K562 (cell line): ENCODE data around the gene KRTAP29-1. TPM values are rescaled to one million over a fixed set of nuclear protein-coding genes. Genes with fewer than 3 reads are reported as not detected.

ENCODE experiments used
- ATAC-seq: fragments of 200-7000 bp; cut with Tn5 transposase; 3 replicates; pipeline ENCODE4 v1.9.1; 2020; ENCODE audit warnings: moderate library complexity
- BruUV-seq: library from RNA; stranded (reverse); fragments of 400-500 nt; replicated peaks from 2 replicates; lab custom pipeline; 2021; lab: Mats Ljungman, UMichigan
- CTCF ChIA-PET: fragments of 300-600 bp; formaldehyde crosslinking; extraction: SDS; loops from one replicate; lab custom pipeline; 2021; ENCODE audit warnings: low intra/inter-chr PET ratio; lab: Yijun Ruan, JAX
- POLR2A ChIA-PET: fragments of 300-600, 350-650 bp; sonication (Branson Sonifier 250); formaldehyde crosslinking; extraction: SDS; loops from one replicate; lab custom pipeline; 2021; ENCODE audit warnings: antibody characterized with exemption, inconsistent platforms; lab: Yijun Ruan, JAX
- DNase-seq, 4 experiments: peaks; one replicate each; pipeline versions ENCODE4 v3.0.0 to v3.0.0-alpha.2; 2011 to 2018; ENCODE audit warnings: low spot score in 3 of 4, mixed read lengths in 3 of 4; ENCODE audit errors: extremely low read depth in 1 of 4
- FAIRE-seq: peaks from 2 replicates; lab custom pipeline; 2011; peaks lifted over from hg19 to GRCh38; lab: Jason Lieb, UNC
- H2AFZ ChIP-seq: 2 replicates; pipeline ENCODE4 v1.6.0; 2011; ENCODE audit warnings: low read depth, low read length, control low read depth, inconsistent platforms
- H3K27ac ChIP-seq: fragments of 200-600 bp; 3 replicates; pipeline ENCODE4 v1.8.0; 2011; ENCODE audit warnings: low read depth, mild to moderate bottlenecking, control low read depth, inconsistent platforms, low read length, moderate library complexity, mixed read lengths; ENCODE audit errors: extremely low read depth
- H3K27me3 ChIP-seq, 2 experiments: fragments of 300-600 bp in 1 of 2; 2 replicates in 1 of 2; 3 replicates in 1 of 2; pipeline versions ENCODE4 v1.6.0 to v1.8.0; 2011; ENCODE audit warnings: inconsistent platforms in 2 of 2, low read length in 2 of 2, mild to moderate bottlenecking in 1 of 2, mixed read lengths in 1 of 2, moderate library complexity in 1 of 2; ENCODE audit not compliant: control insufficient read depth in 2 of 2, insufficient read depth in 2 of 2
- H3K36me3 ChIP-seq: fragments of 300-600 bp; 3 replicates; pipeline ENCODE4 v1.8.0; 2011; ENCODE audit warnings: mild to moderate bottlenecking, low read length, inconsistent platforms; ENCODE audit not compliant: control insufficient read depth, insufficient read depth
- H3K4me1 ChIP-seq, 2 experiments: fragments of 200-600 bp in 1 of 2; replicated peaks in 1 of 2; 2 replicates in 1 of 2; 3 replicates in 1 of 2; pipeline versions ENCODE4 v1.5.1 to v1.8.0; 2011; ENCODE audit warnings: inconsistent platforms in 2 of 2, low read length in 2 of 2, mild to moderate bottlenecking in 1 of 2, mixed read lengths in 1 of 2, moderate library complexity in 1 of 2; ENCODE audit not compliant: control insufficient read depth in 2 of 2, insufficient read depth in 2 of 2
- H3K4me2 ChIP-seq: 2 replicates; pipeline ENCODE4 v1.6.1; 2011; ENCODE audit warnings: low read length, control low read depth, inconsistent platforms, mixed read lengths; ENCODE audit not compliant: insufficient read depth
- H3K4me3 ChIP-seq: fragments of 200-600 bp; sonication (generic), shearing (Covaris generic); 2 replicates; pipeline ENCODE4 v1.5.1; 2016; ENCODE audit warnings: control low read depth, inconsistent platforms
- H3K79me2 ChIP-seq: fragments of 200-600 bp; 3 replicates; pipeline ENCODE4 v1.8.0; 2011; ENCODE audit warnings: low read length, inconsistent platforms; ENCODE audit not compliant: control insufficient read depth, insufficient read depth
- H3K9ac ChIP-seq, 2 experiments: 2 replicates each; pipeline versions ENCODE4 v1.6.0 to v1.6.1; 2011; ENCODE audit warnings: low read depth in 2 of 2, low read length in 2 of 2, control low read depth in 1 of 2, inconsistent platforms in 1 of 2, mild to moderate bottlenecking in 1 of 2, mixed read lengths in 1 of 2; ENCODE audit not compliant: insufficient read depth in 1 of 2
- H3K9me1 ChIP-seq: one replicate; pipeline ENCODE4 v1.6.0; 2011; ENCODE audit warnings: inconsistent platforms, mild to moderate bottlenecking, low read length, moderate library complexity; ENCODE audit not compliant: control insufficient read depth, insufficient read depth
- H3K9me3 ChIP-seq: replicated peaks from 2 replicates; pipeline ENCODE4 v1.5.1; 2011; ENCODE audit warnings: low read depth, low read length, inconsistent platforms; ENCODE audit not compliant: control insufficient read depth, insufficient read depth
- H4K20me1 ChIP-seq: replicated peaks from 2 replicates; pipeline ENCODE4 v1.6.1; 2011; ENCODE audit warnings: low read length, inconsistent platforms, mixed read lengths; ENCODE audit not compliant: control insufficient read depth, insufficient read depth
- CTCF ChIP-seq, 3 experiments: IDR thresholded peaks in 2 of 3; conservative IDR thresholded peaks in 1 of 3; 2 replicates each; pipeline ENCODE4 v1.5.1; 2011 to 2012; ENCODE audit warnings: low read length in 3 of 3, mild to moderate bottlenecking in 3 of 3, control low read depth in 2 of 3, improper control_type of control experiment in 1 of 3, inconsistent platforms in 1 of 3, low read depth in 1 of 3, mixed read lengths in 1 of 3, moderate library complexity in 1 of 3; ENCODE audit not compliant: insufficient read depth in 2 of 3
- FOXJ2 ChIP-seq: fragments of 200-800 bp; sonication (Bioruptor generic); IDR thresholded peaks from 2 replicates; pipeline ENCODE4 v1.6.1; 2016; ENCODE audit warnings: missing genetic modification characterization, missing compliant biosample characterization
- MAFF ChIP-seq: IDR thresholded peaks from 2 replicates; pipeline ENCODE4 v1.6.1; 2012; ENCODE audit warnings: low read length, improper control_type of control experiment
- RERE ChIP-seq: sonication (generic); formaldehyde crosslinking; IDR thresholded peaks from 2 replicates; pipeline ENCODE4 v1.8.0; 2023; ENCODE audit warnings: missing genetic modification reagents, mild to moderate bottlenecking, borderline replicate concordance
- ZBTB1 ChIP-seq: sonication (generic); formaldehyde crosslinking; IDR thresholded peaks from 2 replicates; pipeline ENCODE4 v1.8.1; 2023; ENCODE audit warnings: missing genetic modification reagents, low read depth, mild to moderate bottlenecking, borderline replicate concordance
- ZC3H8 ChIP-seq: fragments of 450-650 bp; IDR thresholded peaks from 2 replicates; pipeline ENCODE4 v1.6.1; 2017
- ZNF311 ChIP-seq: fragments of 250-450 bp; sonication (Bioruptor Pico); IDR thresholded peaks from 2 replicates; pipeline ENCODE4 v1.4.0; 2020; ENCODE audit warnings: mild to moderate bottlenecking, moderate library complexity
- WGBS: fragments of 100-300 bp; shearing (Covaris generic); methylation state at CpG from one replicate; pipeline ENCODE4 v1.1.6; 2016; ENCODE audit warnings: low coverage, mixed read lengths; ENCODE audit not compliant: insufficient coverage; ENCODE audit errors: missing lambda C conversion rate; 5-methylcytosine and 5-hydroxymethylcytosine counted together
- in situ Hi-C: fragments of 300-500 bp; cut with MboI; formaldehyde crosslinking; loops from 4 replicates; pipeline ENCODE4 v1.15.0; 2018; ENCODE audit warnings: inconsistent platforms, mixed read lengths
- intact Hi-C: fragments of 100-400 bp; cut with micrococcal nuclease; formaldehyde crosslinking; loops from 2 replicates; pipeline ENCODE4 v1.14.2; 2022
- polyA plus RNA-seq, 8 experiments: library from polyadenylated mRNA; depleted of rRNA in 4 of 8; stranded (reverse) in 5 of 8; unstranded in 3 of 8; fragments of >200 nt; fragmentation: Nextera tagmentation in 2 of 8; fragmentation: Illumina TruSeq in 1 of 8; extraction: Ambion mirVana in 2 of 8; extraction: Trizol in 1 of 8; gene quantifications; 2 replicates each; pipeline versions ENCODE4 v1.2.1 to v1.2.3, GENCODE V29; 2011 to 2014; ENCODE audit warnings: inconsistent platforms in 1 of 8, missing spikeins in 1 of 8
- total RNA-seq, 7 experiments: library from RNA; depleted of rRNA in 6 of 7; stranded (reverse); fragments of >200 nt in 6 of 7; fragmentation: Illumina TruSeq in 2 of 7; extraction: Trizol in 2 of 7; gene quantifications; 2 replicates each; pipeline versions ENCODE4 v1.2.1 to v1.2.3, GENCODE V29; 2011 to 2021; ENCODE audit warnings: low replicate concordance in 1 of 7

KRTAP29-1 gene
- total and polyA plus RNA-seq, 9 of the 15 experiments (the other 6 are each of a cell fraction or from before 2014, with no cell fraction given) = not detected

- BruUV-seq = no TSS peak
- H2AFZ ChIP-seq = no peak overlapping the region
- DNase-seq = no peak
- H3K4me2 ChIP-seq = no peak overlapping the region
- H3K9me1 ChIP-seq = no peaks in the 10 kb centered on the region
- in situ Hi-C loops = loop anchor here (5.0 kb wide), 1 partner anchor 56 kb away; no protein-coding TSS in a partner anchor
- ChIA-PET CTCF (no interaction called here), POLR2A (no interaction called here)
- H3K27ac ChIP-seq = no peak overlapping the region
- ATAC-seq = no peak
- no peaks in the 10 kb centered on the region for H3K36me3 ChIP-seq
- no peak overlapping the region for H3K9ac ChIP-seq
- peaks cover 0 to 27% of the 10 kb centered on the region in 2 experiments; a peak in 2 of 5 replicates for H3K27me3 ChIP-seq
- TF ChIP-seq ZNF311 (CRISPR knock-in tag) = no peak
- TF ChIP-seq RERE (CRISPR knock-in tag) = no peak
- no peak for TF ChIP-seq ZBTB1 (CRISPR knock-in tag)
- TF ChIP-seq ZC3H8 = no peak
- TF ChIP-seq MAFF = no peak
- TF ChIP-seq CTCF (IDR thresholded peaks at IDR 0.05 in 2 of 3, conservative IDR thresholded peaks at IDR 0.05 in 1 of 3; ENCODE audit: insufficient read depth in 2 of 3, low read depth in 1 of 3, low read length in 3 of 3) = 0 out of 6 replicates have a peak, but pooled peaks of 2 of the 3 experiments have one; percentile 2 to 15
- TF ChIP-seq FOXJ2 (tag) = no peak
- H3K79me2 ChIP-seq = no peaks in the 10 kb centered on the region
- H3K4me3 ChIP-seq = no peak overlapping the region
- H3K9me3 ChIP-seq = no peaks in the 10 kb centered on the region
- WGBS = 2% methylated on average over 20 of the region's 20 CpGs
- H3K4me1 ChIP-seq = no peaks in the 10 kb centered on the region
- FAIRE-seq = no peak
- no peaks in the 10 kb centered on the region for H4K20me1 ChIP-seq
- intact Hi-C loops = no loop called here
Observed at GRCh38 chr17:41298458-41299135, 4.1 kb downstream of the KRTAP29-1 start.
